ENCODE results near the gene AUTS2.

The AUTS2 gene

GRCh38 chr7:70132852-70133690, 534.8 kb downstream of the AUTS2 start:
- DNase-seq (ENCODE audit: low spot score): peak; percentile 12

GRCh38 chr7:70134029-70134770, 535.9 kb downstream of the AUTS2 start:
- DNase-seq (ENCODE audit: low spot score): no peak

GRCh38 chr7:70135656-70136055, 537.4 kb downstream of the AUTS2 start:
- peak; percentile 58 for DNase-seq (ENCODE audit: low spot score)

- no peak for DNase-seq (ENCODE audit: low spot score)
Observed at GRCh38 chr7:70137126-70137525, 538.9 kb downstream of the AUTS2 start.

GRCh38 chr7:70142247-70142932, 544.1 kb downstream of the AUTS2 start:
- no peak for DNase-seq (ENCODE audit: low spot score)

- DNase-seq (ENCODE audit: low spot score): no peak
Observed at GRCh38 chr7:70143075-70144044, 545.1 kb downstream of the AUTS2 start.

GRCh38 chr7:70148997-70149396, 550.7 kb downstream of the AUTS2 start:
- DNase-seq (ENCODE audit: low spot score): no peak

- no peak for DNase-seq (ENCODE audit: low spot score)
Observed at GRCh38 chr7:70152313-70152712, 554.0 kb downstream of the AUTS2 start.

GRCh38 chr7:70153933-70154332, 555.7 kb downstream of the AUTS2 start:
- no peak for DNase-seq (ENCODE audit: low spot score)

- no peak for DNase-seq (ENCODE audit: low spot score)
Observed at GRCh38 chr7:70154521-70155180, 556.4 kb downstream of the AUTS2 start.

GRCh38 chr7:70156057-70156456, 557.8 kb downstream of the AUTS2 start:
- DNase-seq (ENCODE audit: low spot score): no peak

GRCh38 chr7:70159121-70159520, 560.8 kb downstream of the AUTS2 start:
- DNase-seq (ENCODE audit: low spot score): no peak

- no peak for DNase-seq (ENCODE audit: low spot score)
Observed at GRCh38 chr7:70165477-70166170, 567.3 kb downstream of the AUTS2 start.

- DNase-seq (ENCODE audit: low spot score): no peak
Observed at GRCh38 chr7:70171369-70171920, 573.2 kb downstream of the AUTS2 start.

GRCh38 chr7:70177166-70177565, 578.9 kb downstream of the AUTS2 start:
- DNase-seq (ENCODE audit: low spot score): no peak

- no peak for DNase-seq (ENCODE audit: low spot score)
Observed at GRCh38 chr7:70178211-70178610, 579.9 kb downstream of the AUTS2 start.

GRCh38 chr7:70178787-70179186, 580.5 kb downstream of the AUTS2 start:
- DNase-seq (ENCODE audit: low spot score): no peak

GRCh38 chr7:70182521-70182920, 584.2 kb downstream of the AUTS2 start:
- DNase-seq (ENCODE audit: low spot score): no peak

GRCh38 chr7:70183278-70183677, 585.0 kb downstream of the AUTS2 start:
- no peak for DNase-seq (ENCODE audit: low spot score)
